GM12891 (cell line): ENCODE measurements around the gene PDE10A.

Experiments used
- POLR2A ChIP-seq: IDR thresholded peaks from 2 replicates; pipeline ENCODE4 v1.6.1; 2011; ENCODE audit warnings: low read depth, low read length, control low read depth
- TAF1 ChIP-seq: IDR thresholded peaks from 2 replicates; pipeline ENCODE4 v1.6.1; 2011; ENCODE audit warnings: low read depth, low read length, control low read depth

- no peak for TF ChIP-seq POLR2A
- TF ChIP-seq TAF1, result no peak
Measured at GRCh38 chr6:165602291-165602690, 60.8 kb downstream of the PDE10A start.
